ENCODE measurements around the gene ARSD. TPM values are rescaled to one million over a fixed set of nuclear protein-coding genes. Genes with fewer than 3 reads are reported as not detected.

Gene ARSD
- total RNA-seq, 1 experiment from 2014 or later = 8.0 TPM

DNA sequence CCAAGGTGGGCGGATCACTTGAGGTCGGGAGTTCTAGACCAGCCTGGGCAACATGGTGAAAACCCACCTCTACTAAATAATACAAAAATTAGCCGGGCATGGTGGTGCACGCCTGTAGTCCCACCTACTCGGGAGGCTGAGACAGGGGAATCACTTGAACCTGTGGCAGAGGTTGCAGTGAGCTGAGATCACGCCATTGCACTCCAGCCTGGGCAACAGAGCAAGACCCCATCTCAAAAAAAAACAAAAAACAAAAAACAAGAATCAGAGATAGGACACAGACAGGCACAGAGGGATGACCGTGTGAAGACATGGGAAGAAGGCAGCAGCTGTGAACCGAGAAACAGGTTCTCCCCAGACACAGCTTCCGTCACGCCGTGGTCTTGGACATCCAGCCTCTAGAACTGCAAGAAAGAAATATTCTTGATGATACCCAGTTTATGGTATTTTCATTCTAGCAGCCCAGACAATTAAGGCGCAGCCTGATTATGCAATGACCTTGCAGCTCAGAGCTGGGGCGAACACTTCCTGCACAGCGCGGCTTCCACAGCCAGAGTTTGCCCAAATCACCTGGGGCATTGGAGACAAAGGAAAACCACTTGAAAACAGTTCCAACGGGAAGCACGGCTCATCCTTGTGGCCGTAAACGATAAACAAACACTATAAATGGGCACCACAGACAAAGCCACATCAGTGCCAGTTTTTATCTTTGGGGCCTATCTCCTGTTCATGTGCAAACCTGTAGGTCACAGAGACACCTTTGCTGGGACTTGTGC is 4.2 kb upstream of the ARSD start:
- ATAC-seq = no peak
- H4K20me1 ChIP-seq (ENCODE audit: insufficient read depth) = no peaks in the 10 kb centered on the region
- H3K9me2 ChIP-seq (ENCODE audit: insufficient read depth) = no peaks in the 10 kb centered on the region
- H3K4me3 ChIP-seq (replicated peaks in 1 of 2; ENCODE audit: low read depth in 1 of 2, low read length in 2 of 2) = no peak overlapping the region
- no peak overlapping the region for H3K9ac ChIP-seq (ENCODE audit: low read length)
- TF ChIP-seq, protein P1, sequence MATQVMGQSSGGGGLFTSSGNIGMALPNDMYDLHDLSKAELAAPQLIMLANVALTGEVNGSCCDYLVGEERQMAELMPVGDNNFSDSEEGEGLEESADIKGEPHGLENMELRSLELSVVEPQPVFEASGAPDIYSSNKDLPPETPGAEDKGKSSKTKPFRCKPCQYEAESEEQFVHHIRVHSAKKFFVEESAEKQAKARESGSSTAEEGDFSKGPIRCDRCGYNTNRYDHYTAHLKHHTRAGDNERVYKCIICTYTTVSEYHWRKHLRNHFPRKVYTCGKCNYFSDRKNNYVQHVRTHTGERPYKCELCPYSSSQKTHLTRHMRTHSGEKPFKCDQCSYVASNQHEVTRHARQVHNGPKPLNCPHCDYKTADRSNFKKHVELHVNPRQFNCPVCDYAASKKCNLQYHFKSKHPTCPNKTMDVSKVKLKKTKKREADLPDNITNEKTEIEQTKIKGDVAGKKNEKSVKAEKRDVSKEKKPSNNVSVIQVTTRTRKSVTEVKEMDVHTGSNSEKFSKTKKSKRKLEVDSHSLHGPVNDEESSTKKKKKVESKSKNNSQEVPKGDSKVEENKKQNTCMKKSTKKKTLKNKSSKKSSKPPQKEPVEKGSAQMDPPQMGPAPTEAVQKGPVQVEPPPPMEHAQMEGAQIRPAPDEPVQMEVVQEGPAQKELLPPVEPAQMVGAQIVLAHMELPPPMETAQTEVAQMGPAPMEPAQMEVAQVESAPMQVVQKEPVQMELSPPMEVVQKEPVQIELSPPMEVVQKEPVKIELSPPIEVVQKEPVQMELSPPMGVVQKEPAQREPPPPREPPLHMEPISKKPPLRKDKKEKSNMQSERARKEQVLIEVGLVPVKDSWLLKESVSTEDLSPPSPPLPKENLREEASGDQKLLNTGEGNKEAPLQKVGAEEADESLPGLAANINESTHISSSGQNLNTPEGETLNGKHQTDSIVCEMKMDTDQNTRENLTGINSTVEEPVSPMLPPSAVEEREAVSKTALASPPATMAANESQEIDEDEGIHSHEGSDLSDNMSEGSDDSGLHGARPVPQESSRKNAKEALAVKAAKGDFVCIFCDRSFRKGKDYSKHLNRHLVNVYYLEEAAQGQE (IDR thresholded peaks at IDR 0.05; ENCODE audit: low read depth) = no peak
- TF ChIP-seq ELF1 (IDR thresholded peaks at IDR 0.05; ENCODE audit: borderline replicate concordance, low read depth) (no peak), YY1 (IDR thresholded peaks at IDR 0.05; ENCODE audit: extremely low read depth, insufficient replicate concordance, low read depth, low read length) (no peak), EGR1 (IDR thresholded peaks at IDR 0.05; ENCODE audit: low read depth) (no peak), SP1 (IDR thresholded peaks at IDR 0.05; ENCODE audit: low read depth) (no peak)
- H3K79me2 ChIP-seq (ENCODE audit: insufficient read depth, low read length) = no peaks in the 10 kb centered on the region
- ChIA-PET CTCF (no interaction called here), RAD21 (ENCODE audit: low non-redundant PET in 1 of 2, low total read pairs in 2 of 2, uncharacterized antibody in 2 of 2, unreplicated experiment in 2 of 2) (no interaction called here), POLR2A (no interaction called here)
- no peaks in the 10 kb centered on the region for H3K36me3 ChIP-seq (ENCODE audit: control insufficient read depth in 1 of 2, insufficient read depth in 2 of 2, low read length in 2 of 2)
- DNase-seq (ENCODE audit: low read depth, low spot score) = no peak
- no peaks in the 10 kb centered on the region for H3K9me3 ChIP-seq (ENCODE audit: control insufficient read depth in 1 of 2, insufficient read depth in 1 of 2, low read depth in 1 of 2, low read length in 2 of 2)
- BruUV-seq (replicated peaks) = no TSS peak
- no peak overlapping the region for H2AFZ ChIP-seq (ENCODE audit: low read depth, low read length, poor library complexity, severe bottlenecking)
- no peak overlapping the region for H3K27ac ChIP-seq (ENCODE audit: low read depth, low read length)
- H3K4me2 ChIP-seq (ENCODE audit: low read length) = no peak overlapping the region
- no peaks in the 10 kb centered on the region; a peak in 1 of 4 replicates for H3K4me1 ChIP-seq (ENCODE audit: control insufficient read depth in 1 of 2, insufficient read depth in 2 of 2, low read length in 2 of 2)
- intact Hi-C loops (cut with micrococcal nuclease) = no loop called here
- H3K27me3 ChIP-seq (ENCODE audit: insufficient read depth, low read length) = no peaks in the 10 kb centered on the region

All from HCT116 (cell line).